Keratinocyte (primary cell): ENCODE measurements around the gene LRRC51. TPM values are rescaled to one million over a fixed set of nuclear protein-coding genes. Genes with fewer than 3 reads are reported as not detected.

Experiments used
- DNase-seq: peaks from one replicate; pipeline ENCODE4 v3.0.0-alpha.2; 2011; ENCODE audit warnings: low read depth, missing footprints, low spot score
- FAIRE-seq: peaks from 2 replicates; lab custom pipeline; 2011; peaks lifted over from hg19 to GRCh38; lab: Jason Lieb, UNC
- H2AFZ ChIP-seq: 2 replicates; pipeline ENCODE4 v1.6.0; 2012; ENCODE audit warnings: low read length, control low read depth, inconsistent platforms; ENCODE audit not compliant: control insufficient read depth
- H3K27ac ChIP-seq: 2 replicates; pipeline ENCODE4 v1.5.1; 2011; ENCODE audit warnings: low read length; ENCODE audit not compliant: control insufficient read depth, insufficient read depth
- H3K27me3 ChIP-seq: 3 replicates; pipeline ENCODE4 v1.6.0; 2011; ENCODE audit warnings: low read length; ENCODE audit not compliant: control insufficient read depth, insufficient read depth; ENCODE audit errors: extremely low read depth
- H3K36me3 ChIP-seq, 2 experiments: 2 replicates in 1 of 2; 3 replicates in 1 of 2; pipeline ENCODE4 v1.5.1; 2011; ENCODE audit warnings: low read length in 2 of 2, mild to moderate bottlenecking in 1 of 2; ENCODE audit not compliant: control insufficient read depth in 2 of 2, insufficient read depth in 2 of 2; ENCODE audit errors: extremely low read depth in 1 of 2
- H3K4me1 ChIP-seq: 3 replicates; pipeline ENCODE4 v1.5.1; 2011; ENCODE audit warnings: low read length; ENCODE audit not compliant: control insufficient read depth, insufficient read depth; ENCODE audit errors: extremely low read depth
- H3K4me2 ChIP-seq: 3 replicates; pipeline ENCODE4 v1.6.0; 2011; ENCODE audit warnings: low read depth, low read length; ENCODE audit not compliant: control insufficient read depth, insufficient read depth; ENCODE audit errors: extremely low read depth
- H3K4me3 ChIP-seq, 3 experiments: fragments of 200-600 bp in 1 of 3; sonication (generic) in 1 of 3; 2 replicates in 2 of 3; 3 replicates in 1 of 3; pipeline ENCODE4 v1.5.1; 2011 to 2016; ENCODE audit warnings: low read length in 3 of 3, mild to moderate bottlenecking in 3 of 3, control low read depth in 2 of 3, inconsistent platforms in 1 of 3, low read depth in 1 of 3, mixed read lengths in 1 of 3, mixed run types in 1 of 3, moderate library complexity in 1 of 3; ENCODE audit not compliant: control insufficient read depth in 2 of 3, insufficient read depth in 2 of 3; ENCODE audit errors: extremely low read depth in 1 of 3
- H3K79me2 ChIP-seq: 2 replicates; pipeline ENCODE4 v1.6.0; 2012; ENCODE audit warnings: low read length; ENCODE audit not compliant: control insufficient read depth, insufficient read depth
- H3K9ac ChIP-seq: 3 replicates; pipeline ENCODE4 v1.6.0; 2011; ENCODE audit warnings: low read length; ENCODE audit not compliant: control insufficient read depth, insufficient read depth; ENCODE audit errors: extremely low read depth
- H3K9me1 ChIP-seq: 3 replicates; pipeline ENCODE4 v1.6.0; 2011; ENCODE audit warnings: low read length; ENCODE audit not compliant: control insufficient read depth, insufficient read depth; ENCODE audit errors: extremely low read depth
- H3K9me3 ChIP-seq: 2 replicates; pipeline ENCODE4 v1.5.1; 2012; ENCODE audit warnings: low read depth, low read length; ENCODE audit not compliant: control insufficient read depth
- H4K20me1 ChIP-seq: 3 replicates; pipeline ENCODE4 v1.6.0; 2011; ENCODE audit warnings: low read length; ENCODE audit not compliant: control insufficient read depth, insufficient read depth; ENCODE audit errors: extremely low read depth
- EZH2 ChIP-seq: IDR thresholded peaks from one replicate; pipeline ENCODE4 v1.6.1; 2012; ENCODE audit warnings: inconsistent platforms, mild to moderate bottlenecking, low read length, moderate library complexity
- dilution Hi-C: fragments of 300-500 bp; cut with MboI; formaldehyde crosslinking; loops from one replicate; pipeline ENCODE4 v1.7.0; 2020; ENCODE audit warnings: low sequenced_read_pairs; ENCODE audit not compliant: extremely low pct_ligation_motif_present
- polyA plus RNA-seq, 5 experiments: library from polyadenylated mRNA; depleted of rRNA in 3 of 5; stranded (reverse) in 3 of 5; stranded (forward) in 1 of 5; unstranded in 1 of 5; fragments of >200 nt; gene quantifications; 1 replicate in 1 of 5; 2 replicates in 3 of 5; 3 replicates in 1 of 5; pipeline versions ENCODE4 v1.2.1 to v1.2.3, GENCODE V29; 2011 to 2012; ENCODE audit warnings: missing spikeins in 2 of 5, low read depth in 1 of 5, low replicate concordance in 1 of 5
- TF ChIP-seq, protein P1 (sequence below), 3 experiments: IDR thresholded peaks in 1 of 3; conservative IDR thresholded peaks in 1 of 3; optimal IDR thresholded peaks in 1 of 3; 2 replicates in 2 of 3; 3 replicates in 1 of 3; pipeline versions ENCODE3 to v1.5.1; 2011; ENCODE audit warnings: low read length in 3 of 3, mild to moderate bottlenecking in 3 of 3, moderate library complexity in 2 of 3, control low read depth in 1 of 3, inconsistent platforms in 1 of 3; ENCODE audit not compliant: insufficient read depth in 2 of 3; ENCODE audit errors: extremely low read depth in 1 of 3

Gene LRRC51
- polyA plus RNA-seq, 1 donor (not counting 4 experiments of a cell fraction or from before 2014, with no cell fraction given), result 5.2 TPM

DNA sequence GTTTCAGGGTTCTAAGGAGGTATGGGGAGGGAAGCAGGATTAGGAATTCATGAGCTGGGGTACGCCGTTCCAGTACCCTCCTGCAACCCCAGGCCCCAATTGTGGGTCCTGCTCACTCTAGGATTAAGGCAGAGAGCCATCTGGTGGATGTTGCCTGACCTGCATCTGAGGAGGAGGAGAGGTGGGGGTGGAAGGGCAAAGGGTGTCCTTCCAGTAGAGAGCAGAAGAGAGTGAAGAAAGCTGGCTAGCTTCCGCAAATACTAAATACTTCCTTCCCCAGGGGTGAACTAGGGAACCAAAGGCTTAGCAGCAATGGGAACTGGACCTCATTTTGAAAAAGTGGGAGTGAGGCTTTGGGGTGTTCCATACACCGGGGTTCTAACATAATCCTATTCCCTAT lies 10.6 kb downstream of the LRRC51 start:
- no peak overlapping the region for H2AFZ ChIP-seq
- TF ChIP-seq EZH2, result no peak
- TF ChIP-seq, protein P1, sequence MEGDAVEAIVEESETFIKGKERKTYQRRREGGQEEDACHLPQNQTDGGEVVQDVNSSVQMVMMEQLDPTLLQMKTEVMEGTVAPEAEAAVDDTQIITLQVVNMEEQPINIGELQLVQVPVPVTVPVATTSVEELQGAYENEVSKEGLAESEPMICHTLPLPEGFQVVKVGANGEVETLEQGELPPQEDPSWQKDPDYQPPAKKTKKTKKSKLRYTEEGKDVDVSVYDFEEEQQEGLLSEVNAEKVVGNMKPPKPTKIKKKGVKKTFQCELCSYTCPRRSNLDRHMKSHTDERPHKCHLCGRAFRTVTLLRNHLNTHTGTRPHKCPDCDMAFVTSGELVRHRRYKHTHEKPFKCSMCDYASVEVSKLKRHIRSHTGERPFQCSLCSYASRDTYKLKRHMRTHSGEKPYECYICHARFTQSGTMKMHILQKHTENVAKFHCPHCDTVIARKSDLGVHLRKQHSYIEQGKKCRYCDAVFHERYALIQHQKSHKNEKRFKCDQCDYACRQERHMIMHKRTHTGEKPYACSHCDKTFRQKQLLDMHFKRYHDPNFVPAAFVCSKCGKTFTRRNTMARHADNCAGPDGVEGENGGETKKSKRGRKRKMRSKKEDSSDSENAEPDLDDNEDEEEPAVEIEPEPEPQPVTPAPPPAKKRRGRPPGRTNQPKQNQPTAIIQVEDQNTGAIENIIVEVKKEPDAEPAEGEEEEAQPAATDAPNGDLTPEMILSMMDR (optimal IDR thresholded peaks at IDR 0.05 in 1 of 3, IDR thresholded peaks at IDR 0.05 in 1 of 3, conservative IDR thresholded peaks at IDR 0.05 in 1 of 3; ENCODE audit: extremely low read depth in 1 of 3, insufficient read depth in 2 of 3, low read length in 3 of 3), result peak; percentile 81 to 95 (median 86)
- FAIRE-seq, result peak; percentile 17
- H3K36me3 ChIP-seq, result peaks cover 7 to 26% of the 10 kb centered on the region in 2 experiments
- peaks cover 12% of the 10 kb centered on the region for H3K4me1 ChIP-seq
- H3K27me3 ChIP-seq, result no peaks in the 10 kb centered on the region
- H3K79me2 ChIP-seq, result no peaks in the 10 kb centered on the region
- no peak overlapping the region for H3K27ac ChIP-seq
- no peak overlapping the region for H3K4me2 ChIP-seq
- H3K9me3 ChIP-seq, result no peaks in the 10 kb centered on the region
- H4K20me1 ChIP-seq, result no peaks in the 10 kb centered on the region
- H3K9me1 ChIP-seq, result no peaks in the 10 kb centered on the region
- no peak for DNase-seq
- no peak overlapping the region for H3K9ac ChIP-seq
- dilution Hi-C loops, result no loop called here
- no peak overlapping the region for H3K4me3 ChIP-seq

DNA sequence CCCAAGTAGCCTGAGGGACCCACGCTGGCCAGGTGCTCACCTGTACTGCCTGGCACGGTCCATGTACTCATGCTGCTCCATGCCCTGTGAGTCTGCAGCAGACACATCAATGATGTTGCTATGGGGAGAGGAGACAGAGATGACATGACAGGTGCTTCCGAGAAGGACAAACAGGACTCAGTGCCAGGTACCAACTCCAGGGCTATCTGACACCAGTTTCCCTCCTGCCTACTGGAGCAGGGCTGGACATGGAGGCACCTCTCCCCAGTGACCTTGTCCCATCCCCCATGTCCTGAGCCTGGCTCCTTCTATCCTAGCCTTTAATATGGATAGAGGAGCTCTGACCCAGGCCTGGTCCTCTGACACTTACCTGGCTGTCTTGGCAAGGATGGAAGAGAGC lies 18.1 kb downstream of the LRRC51 start:
- peaks cover 44% of the 10 kb centered on the region for H3K79me2 ChIP-seq
- H2AFZ ChIP-seq, result no peak overlapping the region
- no peak overlapping the region for H3K4me2 ChIP-seq
- no peaks in the 10 kb centered on the region for H3K27me3 ChIP-seq
- no peak overlapping the region for H3K4me3 ChIP-seq
- dilution Hi-C loops, result no loop called here
- FAIRE-seq (no peak), DNase-seq (no peak)
- H3K36me3 ChIP-seq, result peaks cover 18 to 55% of the 10 kb centered on the region in 2 experiments
- H3K9me1 ChIP-seq, result no peaks in the 10 kb centered on the region
- no peak overlapping the region for H3K27ac ChIP-seq
- no peak overlapping the region for H3K9ac ChIP-seq
- no peak for TF ChIP-seq EZH2
- TF ChIP-seq, protein P1 (optimal IDR thresholded peaks at IDR 0.05 in 1 of 3, IDR thresholded peaks at IDR 0.05 in 1 of 3, conservative IDR thresholded peaks at IDR 0.05 in 1 of 3; ENCODE audit: extremely low read depth in 1 of 3, insufficient read depth in 2 of 3, low read length in 3 of 3), result no peak
- H4K20me1 ChIP-seq, result no peaks in the 10 kb centered on the region
- H3K9me3 ChIP-seq, result no peaks in the 10 kb centered on the region
- peaks cover 46% of the 10 kb centered on the region for H3K4me1 ChIP-seq
